Measurements from ENCODE around the gene MYO3B. TPM values are rescaled to one million over a fixed set of nuclear protein-coding genes. Genes with fewer than 3 reads are reported as not detected.

Gene MYO3B
- total RNA-seq, 1 experiment from 2014 or later, result 4.4 TPM

DNA sequence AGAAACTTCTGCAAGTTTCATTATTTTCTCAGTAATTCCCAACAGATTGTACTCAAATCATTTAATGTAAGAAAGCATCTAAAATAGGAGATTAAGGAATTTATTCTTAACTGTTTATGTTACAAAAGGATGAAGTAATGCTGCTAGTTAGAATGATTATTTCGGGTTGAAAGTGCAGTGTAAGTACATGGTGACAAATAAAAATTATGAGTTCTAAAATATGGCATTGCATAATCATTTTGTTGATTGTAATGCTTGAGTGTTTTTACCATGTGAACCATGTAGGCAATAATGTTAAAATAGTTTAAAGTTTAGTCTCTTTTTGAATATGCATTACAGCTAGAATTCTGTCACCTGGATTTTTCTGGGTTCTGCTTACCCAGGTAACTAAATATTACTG is 388.2 kb downstream of the MYO3B start:
- Histone ChIP-seq H4K20me1 (ENCODE audit: insufficient read depth, low read depth, low read length) (no peaks in the 10 kb centered on the region), H3K9me2 (replicated peaks; ENCODE audit: insufficient read depth, low read length) (no peaks in the 10 kb centered on the region), H3K4me3 (ENCODE audit: low read length) (no peak overlapping the region), H3K36me3 (ENCODE audit: insufficient read depth, low read length) (no peaks in the 10 kb centered on the region), H3K9me3 (ENCODE audit: low read length) (no peaks in the 10 kb centered on the region), H3K4me2 (ENCODE audit: low read depth, low read length, poor library complexity, severe bottlenecking) (no peak overlapping the region), H3K27me3 (ENCODE audit: low read length) (no peaks in the 10 kb centered on the region), H2AFZ (ENCODE audit: low read length) (no peak overlapping the region), H3K79me2 (ENCODE audit: low read length) (no peaks in the 10 kb centered on the region), H3K4me1 (ENCODE audit: low read length) (no peaks in the 10 kb centered on the region), H3K27ac (ENCODE audit: low read length) (no peak overlapping the region), H3K9ac (ENCODE audit: low read length) (no peak overlapping the region)
- no peak for DNase-seq

DNA sequence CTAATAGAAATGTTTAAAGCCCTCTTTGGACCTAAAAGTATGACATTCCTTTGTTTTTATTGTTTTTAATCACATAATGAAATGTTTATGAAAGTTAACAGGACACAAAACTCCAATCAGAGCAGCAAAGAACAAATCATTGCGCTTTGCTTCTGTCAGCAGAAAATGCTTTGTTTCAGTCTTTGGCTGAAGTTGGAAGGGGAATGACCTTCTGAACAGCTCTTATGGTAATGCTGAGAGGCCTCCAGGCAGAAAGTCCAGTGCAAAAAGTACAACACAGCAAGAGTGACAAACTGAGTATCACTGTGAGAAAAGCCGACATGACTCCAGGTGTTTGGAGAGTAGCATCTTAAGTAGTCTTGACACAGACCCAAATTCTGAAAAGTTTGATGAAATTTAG is 389.5 kb downstream of the MYO3B start:
- Histone ChIP-seq H3K27me3 (ENCODE audit: low read length) (no peaks in the 10 kb centered on the region), H3K4me2 (ENCODE audit: low read depth, low read length, poor library complexity, severe bottlenecking) (no peak overlapping the region), H3K36me3 (ENCODE audit: insufficient read depth, low read length) (no peaks in the 10 kb centered on the region), H3K27ac (ENCODE audit: low read length) (no peak overlapping the region), H3K79me2 (ENCODE audit: low read length) (no peaks in the 10 kb centered on the region), H4K20me1 (ENCODE audit: insufficient read depth, low read depth, low read length) (no peaks in the 10 kb centered on the region), H2AFZ (ENCODE audit: low read length) (no peak overlapping the region), H3K9ac (ENCODE audit: low read length) (no peak overlapping the region), H3K9me3 (ENCODE audit: low read length) (no peaks in the 10 kb centered on the region), H3K4me1 (ENCODE audit: low read length) (no peaks in the 10 kb centered on the region), H3K4me3 (ENCODE audit: low read length) (no peak overlapping the region), H3K9me2 (replicated peaks; ENCODE audit: insufficient read depth, low read length) (no peaks in the 10 kb centered on the region)
- no peak for DNase-seq

DNA sequence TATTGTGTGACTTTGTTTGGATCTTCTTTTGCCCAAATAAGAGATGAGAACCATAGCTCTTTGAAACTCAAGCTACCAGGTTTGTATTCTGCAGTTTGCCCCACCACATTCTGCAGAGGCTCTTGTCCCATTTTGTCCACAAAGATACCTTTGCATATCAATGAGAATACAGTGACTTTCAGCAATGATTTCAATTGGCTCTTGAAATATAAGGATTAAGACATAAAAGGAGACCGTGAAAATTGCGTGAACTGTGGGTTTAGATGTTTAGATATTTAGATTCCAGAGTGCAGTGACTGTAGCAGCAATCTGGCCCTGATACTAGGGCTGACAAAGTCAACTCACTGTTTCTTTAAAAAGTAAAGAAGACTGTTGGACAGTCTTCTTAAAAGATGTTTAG is 390.6 kb downstream of the MYO3B start:
- H2AFZ ChIP-seq (ENCODE audit: low read length), result no peak overlapping the region
- no peaks in the 10 kb centered on the region for H3K9me2 ChIP-seq (replicated peaks; ENCODE audit: insufficient read depth, low read length)
- no peak overlapping the region for H3K9ac ChIP-seq (ENCODE audit: low read length)
- H3K4me1 ChIP-seq (ENCODE audit: low read length), result no peaks in the 10 kb centered on the region
- no peaks in the 10 kb centered on the region for H3K79me2 ChIP-seq (ENCODE audit: low read length)
- H4K20me1 ChIP-seq (ENCODE audit: insufficient read depth, low read depth, low read length), result no peaks in the 10 kb centered on the region
- no peak overlapping the region for H3K4me3 ChIP-seq (ENCODE audit: low read length)
- no peaks in the 10 kb centered on the region for H3K36me3 ChIP-seq (ENCODE audit: insufficient read depth, low read length)
- H3K4me2 ChIP-seq (ENCODE audit: low read depth, low read length, poor library complexity, severe bottlenecking), result no peak overlapping the region
- no peaks in the 10 kb centered on the region for H3K27me3 ChIP-seq (ENCODE audit: low read length)
- no peaks in the 10 kb centered on the region for H3K9me3 ChIP-seq (ENCODE audit: low read length)
- H3K27ac ChIP-seq (ENCODE audit: low read length), result no peak overlapping the region
- no peak for DNase-seq

DNA sequence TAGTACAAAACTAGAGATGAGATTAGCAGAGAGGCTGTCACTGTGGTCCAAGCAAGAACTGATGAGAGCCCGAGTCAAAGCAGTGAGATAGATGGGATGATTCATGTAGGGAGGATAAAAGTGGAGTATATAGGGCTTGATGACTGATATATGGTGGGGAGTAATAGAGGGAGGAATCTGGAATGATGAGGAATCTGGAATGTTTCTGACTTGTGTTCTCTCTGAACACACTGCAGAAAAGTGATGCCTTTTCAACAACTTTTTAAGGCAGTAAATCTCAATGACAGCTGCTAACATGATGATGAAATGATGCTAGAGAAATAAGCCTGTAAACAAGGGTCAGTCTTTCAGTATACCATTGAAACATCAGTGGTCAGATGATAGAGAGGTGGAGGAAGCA is 393.7 kb downstream of the MYO3B start:
- Histone ChIP-seq H3K79me2 (ENCODE audit: low read length) (no peaks in the 10 kb centered on the region), H3K4me1 (ENCODE audit: low read length) (no peaks in the 10 kb centered on the region), H3K27me3 (ENCODE audit: low read length) (no peaks in the 10 kb centered on the region), H2AFZ (ENCODE audit: low read length) (no peak overlapping the region), H3K9me3 (ENCODE audit: low read length) (no peaks in the 10 kb centered on the region), H3K4me2 (ENCODE audit: low read depth, low read length, poor library complexity, severe bottlenecking) (no peak overlapping the region), H3K9me2 (replicated peaks; ENCODE audit: insufficient read depth, low read length) (no peaks in the 10 kb centered on the region), H3K4me3 (ENCODE audit: low read length) (no peak overlapping the region), H3K27ac (ENCODE audit: low read length) (no peak overlapping the region), H4K20me1 (ENCODE audit: insufficient read depth, low read depth, low read length) (no peaks in the 10 kb centered on the region), H3K9ac (ENCODE audit: low read length) (no peak overlapping the region), H3K36me3 (ENCODE audit: insufficient read depth, low read length) (no peaks in the 10 kb centered on the region)
- DNase-seq, result no peak

DNA sequence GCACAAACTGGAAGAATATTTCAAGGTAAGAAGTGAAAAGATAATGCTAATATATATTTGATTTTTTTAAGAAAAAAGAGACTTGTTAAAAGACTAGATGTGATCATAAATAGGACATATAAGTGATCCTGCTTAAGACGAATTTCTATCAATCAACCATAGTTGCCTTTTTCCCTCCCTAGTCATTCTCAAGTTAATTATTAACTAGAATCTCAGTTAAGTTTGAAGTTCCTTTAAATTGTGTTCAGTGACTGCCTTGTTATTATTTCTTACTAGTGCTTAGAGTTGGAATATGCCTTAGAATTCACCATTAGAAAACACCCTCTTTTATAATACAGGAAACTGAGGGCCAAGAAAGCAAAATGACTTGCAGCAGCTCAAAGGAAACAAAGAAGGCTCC is 395.7 kb downstream of the MYO3B start:
- no peak overlapping the region for H3K9ac ChIP-seq (ENCODE audit: low read length)
- no peak overlapping the region for H2AFZ ChIP-seq (ENCODE audit: low read length)
- no peaks in the 10 kb centered on the region for H3K36me3 ChIP-seq (ENCODE audit: insufficient read depth, low read length)
- no peaks in the 10 kb centered on the region for H3K79me2 ChIP-seq (ENCODE audit: low read length)
- H3K9me2 ChIP-seq (replicated peaks; ENCODE audit: insufficient read depth, low read length), result no peaks in the 10 kb centered on the region
- no peaks in the 10 kb centered on the region for H4K20me1 ChIP-seq (ENCODE audit: insufficient read depth, low read depth, low read length)
- no peak overlapping the region for H3K4me2 ChIP-seq (ENCODE audit: low read depth, low read length, poor library complexity, severe bottlenecking)
- no peak overlapping the region for H3K4me3 ChIP-seq (ENCODE audit: low read length)
- no peaks in the 10 kb centered on the region for H3K4me1 ChIP-seq (ENCODE audit: low read length)
- no peak overlapping the region for H3K27ac ChIP-seq (ENCODE audit: low read length)
- H3K9me3 ChIP-seq (ENCODE audit: low read length), result no peaks in the 10 kb centered on the region
- no peak for DNase-seq
- H3K27me3 ChIP-seq (ENCODE audit: low read length), result no peaks in the 10 kb centered on the region

DNA sequence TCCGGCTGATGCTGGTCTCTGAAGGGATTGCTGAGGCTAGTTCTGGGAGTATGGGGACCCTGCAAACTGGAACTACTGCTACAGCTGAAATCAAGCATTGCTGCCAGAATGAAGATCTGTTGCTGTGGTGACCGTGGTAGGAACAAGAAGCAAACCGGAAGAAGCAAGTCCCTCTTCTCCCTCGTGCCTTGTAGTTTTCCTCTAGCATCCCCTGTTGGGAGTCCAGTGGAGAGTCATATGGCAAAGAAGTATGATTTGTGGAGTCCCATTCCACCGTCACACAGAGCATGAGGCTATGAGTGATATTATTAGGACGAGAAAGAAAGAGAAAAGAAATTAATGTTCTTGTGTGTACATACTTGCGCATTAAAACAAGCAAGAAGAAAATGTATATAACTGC is 398.3 kb downstream of the MYO3B start:
- H2AFZ ChIP-seq (ENCODE audit: low read length), result no peak overlapping the region

DNA sequence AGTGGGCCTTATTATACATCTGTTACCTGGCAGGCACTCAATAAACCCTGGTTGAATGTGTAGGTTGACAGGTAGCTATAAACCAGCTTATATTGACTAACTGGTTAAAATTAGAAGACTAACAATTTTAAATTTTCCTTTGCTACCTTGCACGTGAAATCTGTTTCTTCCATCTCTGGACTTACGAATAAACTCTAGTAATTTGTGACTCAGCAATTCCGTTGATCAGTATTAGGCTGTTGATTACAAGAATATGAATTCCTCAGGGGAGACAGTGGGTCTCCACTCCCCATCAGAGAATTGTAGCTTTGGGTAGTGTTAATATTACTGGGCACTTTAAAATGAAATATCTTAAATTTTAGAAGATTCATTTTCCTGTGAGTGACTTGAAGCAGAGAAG is 399.4 kb downstream of the MYO3B start:
- Histone ChIP-seq H3K4me2 (ENCODE audit: low read depth, low read length, poor library complexity, severe bottlenecking) (no peak overlapping the region), H3K9me3 (ENCODE audit: low read length) (no peaks in the 10 kb centered on the region), H3K4me3 (ENCODE audit: low read length) (no peak overlapping the region), H3K36me3 (ENCODE audit: insufficient read depth, low read length) (no peaks in the 10 kb centered on the region), H3K27me3 (ENCODE audit: low read length) (no peaks in the 10 kb centered on the region), H2AFZ (ENCODE audit: low read length) (no peak overlapping the region), H3K9me2 (replicated peaks; ENCODE audit: insufficient read depth, low read length) (no peaks in the 10 kb centered on the region), H4K20me1 (ENCODE audit: insufficient read depth, low read depth, low read length) (no peaks in the 10 kb centered on the region), H3K4me1 (ENCODE audit: low read length) (no peaks in the 10 kb centered on the region), H3K27ac (ENCODE audit: low read length) (no peak overlapping the region), H3K79me2 (ENCODE audit: low read length) (no peaks in the 10 kb centered on the region), H3K9ac (ENCODE audit: low read length) (no peak overlapping the region)
- no peak for DNase-seq

More for the DNA sequence above, 398.3 kb downstream of the MYO3B start:
- H3K4me2 ChIP-seq (ENCODE audit: low read depth, low read length, poor library complexity, severe bottlenecking), result no peak overlapping the region
- H3K27me3 ChIP-seq (ENCODE audit: low read length), result no peaks in the 10 kb centered on the region
- no peaks in the 10 kb centered on the region for H3K4me1 ChIP-seq (ENCODE audit: low read length)
- no peak overlapping the region for H3K4me3 ChIP-seq (ENCODE audit: low read length)
- no peaks in the 10 kb centered on the region for H3K79me2 ChIP-seq (ENCODE audit: low read length)
- no peak overlapping the region for H3K9ac ChIP-seq (ENCODE audit: low read length)
- no peaks in the 10 kb centered on the region for H4K20me1 ChIP-seq (ENCODE audit: insufficient read depth, low read depth, low read length)
- no peaks in the 10 kb centered on the region for H3K36me3 ChIP-seq (ENCODE audit: insufficient read depth, low read length)
- no peaks in the 10 kb centered on the region for H3K9me3 ChIP-seq (ENCODE audit: low read length)
- no peaks in the 10 kb centered on the region for H3K9me2 ChIP-seq (replicated peaks; ENCODE audit: insufficient read depth, low read length)
- DNase-seq, result no peak
- H3K27ac ChIP-seq (ENCODE audit: low read length), result no peak overlapping the region

DNA sequence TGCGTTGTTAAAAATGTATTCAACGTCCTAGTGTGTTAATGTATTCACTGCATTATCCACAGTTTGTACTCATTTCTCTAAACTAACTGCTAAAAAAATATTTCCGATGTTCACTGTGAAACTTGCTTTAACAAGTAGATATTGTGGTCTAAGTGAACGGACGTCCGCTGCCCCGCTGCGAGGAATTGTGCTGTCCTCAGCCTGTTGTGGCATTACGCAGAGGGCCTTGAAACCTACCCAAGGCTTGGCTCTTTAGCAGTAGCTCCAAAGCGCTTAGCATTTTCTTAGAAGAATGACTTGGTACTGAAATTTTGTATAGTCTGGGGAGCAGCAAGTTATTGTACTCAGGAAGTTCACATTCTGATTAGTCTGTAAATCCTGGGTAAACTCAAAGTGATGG is 400.7 kb downstream of the MYO3B start:
- no peak overlapping the region for H3K9ac ChIP-seq (ENCODE audit: low read length)
- H3K9me3 ChIP-seq (ENCODE audit: low read length), result no peaks in the 10 kb centered on the region
- no peak overlapping the region for H2AFZ ChIP-seq (ENCODE audit: low read length)
- H3K9me2 ChIP-seq (replicated peaks; ENCODE audit: insufficient read depth, low read length), result no peaks in the 10 kb centered on the region
- no peaks in the 10 kb centered on the region for H3K79me2 ChIP-seq (ENCODE audit: low read length)
- no peak overlapping the region for H3K4me3 ChIP-seq (ENCODE audit: low read length)
- no peaks in the 10 kb centered on the region for H4K20me1 ChIP-seq (ENCODE audit: insufficient read depth, low read depth, low read length)
- no peaks in the 10 kb centered on the region for H3K4me1 ChIP-seq (ENCODE audit: low read length)
- DNase-seq, result no peak
- H3K36me3 ChIP-seq (ENCODE audit: insufficient read depth, low read length), result no peaks in the 10 kb centered on the region
- H3K27ac ChIP-seq (ENCODE audit: low read length), result no peak overlapping the region
- H3K27me3 ChIP-seq (ENCODE audit: low read length), result no peaks in the 10 kb centered on the region
- no peak overlapping the region for H3K4me2 ChIP-seq (ENCODE audit: low read depth, low read length, poor library complexity, severe bottlenecking)

DNA sequence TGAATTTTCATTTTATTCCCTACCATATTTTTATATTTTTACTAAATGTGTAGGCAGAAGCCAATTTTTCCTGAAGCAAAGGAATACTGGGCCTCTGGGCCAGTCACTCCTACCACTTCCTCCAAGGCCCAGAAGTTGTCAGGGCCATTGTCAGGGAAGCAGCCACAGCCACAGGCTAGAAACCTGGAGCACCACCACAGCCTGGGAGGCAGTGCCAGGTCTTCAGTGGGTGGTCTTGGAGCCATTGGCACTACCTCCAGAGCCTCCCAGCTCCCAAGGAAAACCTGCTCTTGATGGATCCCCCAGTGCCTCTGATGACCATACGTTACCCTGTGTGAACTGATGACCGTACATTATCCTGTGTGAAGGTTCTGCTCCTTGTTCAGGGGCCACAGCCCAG is 401.6 kb downstream of the MYO3B start:
- no peaks in the 10 kb centered on the region for H3K9me3 ChIP-seq (ENCODE audit: low read length)
- no peaks in the 10 kb centered on the region for H3K36me3 ChIP-seq (ENCODE audit: insufficient read depth, low read length)
- H2AFZ ChIP-seq (ENCODE audit: low read length), result no peak overlapping the region
- H3K27me3 ChIP-seq (ENCODE audit: low read length), result no peaks in the 10 kb centered on the region
- H3K9me2 ChIP-seq (replicated peaks; ENCODE audit: insufficient read depth, low read length), result no peaks in the 10 kb centered on the region
- H3K9ac ChIP-seq (ENCODE audit: low read length), result no peak overlapping the region
- H3K79me2 ChIP-seq (ENCODE audit: low read length), result no peaks in the 10 kb centered on the region
- H3K27ac ChIP-seq (ENCODE audit: low read length), result no peak overlapping the region
- H4K20me1 ChIP-seq (ENCODE audit: insufficient read depth, low read depth, low read length), result no peaks in the 10 kb centered on the region
- no peaks in the 10 kb centered on the region for H3K4me1 ChIP-seq (ENCODE audit: low read length)
- H3K4me2 ChIP-seq (ENCODE audit: low read depth, low read length, poor library complexity, severe bottlenecking), result no peak overlapping the region
- DNase-seq, result no peak
- no peak overlapping the region for H3K4me3 ChIP-seq (ENCODE audit: low read length)

Measured in Karpas-422 (cell line).